HG03378 (cell line): Measurements from ENCODE around the gene REST.

Experiments
- ATAC-seq: cut with Tn5 transposase; IDR thresholded peaks from one replicate; pipeline ENCODE4 v1.9.1; 2021; ENCODE audit warnings: mild to moderate bottlenecking, moderate library complexity; ENCODE audit not compliant: unreplicated experiment

The REST gene

DNA sequence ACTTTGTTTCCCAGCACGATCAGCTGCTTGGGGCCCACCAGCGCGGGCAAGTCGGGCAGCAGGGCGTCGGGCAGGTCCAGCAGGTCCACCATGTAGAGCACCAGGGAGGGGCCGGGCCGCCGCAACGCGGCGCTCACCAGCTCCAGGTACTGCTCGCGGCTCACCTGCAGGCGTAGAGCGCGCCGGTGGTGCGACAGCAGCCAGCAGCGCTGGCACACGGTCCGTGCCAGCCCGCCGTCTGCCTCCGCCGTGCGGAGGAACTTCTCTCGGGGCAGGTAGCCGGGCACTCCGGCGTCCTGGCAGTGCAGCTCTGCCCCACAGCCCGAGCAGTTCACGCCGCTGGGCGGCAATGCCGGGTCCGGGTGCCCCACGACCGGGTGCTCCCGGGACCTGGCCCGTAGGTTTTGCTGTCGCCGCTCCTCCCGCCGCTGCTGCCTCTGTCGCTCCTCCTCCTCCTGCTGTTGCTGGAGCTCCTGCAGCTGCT lies 69.2 kb downstream of the REST start:
- ATAC-seq, result peak; percentile 13

- peak; percentile 90 for ATAC-seq
These were observed 69.8 kb downstream of the REST start, which contains the start of gene NOA1 for GRCh38 chr4:56977321-56978012. TSS of gene NOA1 (minus strand) at chr4:56977606. CDS start at chr4:56977585, 21 bp downstream.

DNA sequence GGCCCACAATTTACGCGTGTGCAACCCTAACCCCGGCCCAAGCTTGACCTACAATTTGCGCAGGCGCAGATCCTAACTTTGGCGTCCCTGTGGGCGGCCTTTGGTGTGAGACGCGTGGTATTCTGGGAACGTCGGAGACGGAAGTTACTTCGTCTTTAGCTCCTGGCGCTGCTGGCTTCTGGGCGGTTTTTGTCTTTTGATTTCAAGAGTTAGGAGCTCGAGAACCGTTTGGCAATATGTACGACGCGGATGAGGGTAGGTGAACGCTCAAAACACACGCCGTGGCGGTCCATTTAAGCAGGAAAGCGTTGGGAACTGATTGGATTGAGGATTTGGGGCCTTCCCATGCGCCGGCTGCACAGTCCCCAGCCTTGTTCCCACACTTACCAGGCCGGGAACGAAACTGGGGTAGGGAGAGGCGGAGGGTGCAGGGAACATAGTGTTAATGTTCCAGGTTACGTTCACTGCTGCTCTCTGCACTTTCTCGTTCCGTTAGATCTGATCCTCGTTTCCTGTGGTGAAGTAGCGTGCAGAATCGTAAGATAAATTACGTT lies 71.1 kb downstream of the REST start, which contains the start of gene POLR2B:
TSS of gene POLR2B (plus strand) at position 147 of the 554 bp plus-strand sequence. CDS start at position 237, 90 bp downstream.
- peak; percentile 55 for ATAC-seq

- ATAC-seq, result no peak
These were observed 71.8 kb downstream of the REST start for GRCh38 chr4:56979421-56980072.

DNA sequence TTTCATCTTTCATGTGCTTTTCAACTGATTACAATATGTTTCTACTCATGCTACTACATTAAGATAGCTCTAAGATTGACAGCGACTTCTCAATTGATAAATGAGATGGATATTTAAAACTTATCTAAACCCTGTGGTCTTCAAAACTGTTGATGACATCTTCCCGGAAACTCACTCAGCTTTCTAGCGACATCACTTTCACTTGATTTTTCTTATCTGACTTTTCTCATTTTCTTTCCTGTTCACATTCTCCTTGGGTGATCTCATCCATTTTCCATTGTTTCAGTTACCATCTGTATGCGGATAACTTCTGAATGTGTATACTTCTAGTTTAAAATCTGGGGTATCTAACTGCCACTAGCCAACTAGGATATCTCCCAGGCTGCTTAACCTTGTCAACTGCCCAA lies 74.1 kb downstream of the REST start:
- no peak for ATAC-seq

DNA sequence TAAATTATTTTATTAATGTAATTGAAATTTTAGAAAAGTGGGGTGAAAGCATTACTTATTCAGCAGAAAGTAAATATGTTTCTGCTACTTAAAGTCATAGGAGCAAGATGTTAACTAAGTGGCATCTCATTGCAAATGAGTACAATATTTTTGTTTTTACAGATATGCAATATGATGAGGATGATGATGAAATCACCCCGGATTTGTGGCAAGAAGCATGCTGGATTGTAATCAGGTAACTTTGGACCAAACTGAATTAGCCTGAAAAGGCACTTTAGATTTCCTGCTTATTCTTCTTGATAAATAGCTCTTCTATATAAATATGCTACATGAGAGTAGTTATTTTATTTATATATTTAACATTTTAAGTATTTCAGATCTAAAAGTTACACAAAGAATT lies 78.5 kb downstream of the REST start:
- no peak for ATAC-seq

DNA sequence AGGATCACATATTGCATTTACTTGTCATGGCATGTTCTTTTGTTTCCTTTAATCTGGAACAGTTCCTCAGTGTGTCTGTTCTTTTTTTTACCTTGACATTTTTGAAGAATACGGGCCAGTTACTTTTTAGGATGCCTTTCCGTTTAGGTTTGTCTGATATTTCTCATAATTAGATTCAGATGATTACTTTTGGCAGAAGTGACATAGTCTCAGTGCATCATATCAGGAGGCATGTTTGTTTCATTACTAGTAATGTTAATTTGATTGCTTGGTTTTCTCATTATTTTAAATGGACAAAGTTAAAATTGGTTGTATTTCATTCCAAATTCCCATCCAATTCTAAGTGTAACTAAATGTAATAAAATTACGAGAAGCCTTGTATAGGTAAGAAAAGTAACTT lies 79.3 kb downstream of the REST start:
- no peak for ATAC-seq

GRCh38 chr4:56990109-56990905 lies 82.6 kb downstream of the REST start:
- ATAC-seq, result no peak

GRCh38 chr4:56995525-56995924 lies 87.8 kb downstream of the REST start:
- ATAC-seq, result no peak

GRCh38 chr4:56999751-57000150 lies 92.1 kb downstream of the REST start:
- ATAC-seq, result no peak

DNA sequence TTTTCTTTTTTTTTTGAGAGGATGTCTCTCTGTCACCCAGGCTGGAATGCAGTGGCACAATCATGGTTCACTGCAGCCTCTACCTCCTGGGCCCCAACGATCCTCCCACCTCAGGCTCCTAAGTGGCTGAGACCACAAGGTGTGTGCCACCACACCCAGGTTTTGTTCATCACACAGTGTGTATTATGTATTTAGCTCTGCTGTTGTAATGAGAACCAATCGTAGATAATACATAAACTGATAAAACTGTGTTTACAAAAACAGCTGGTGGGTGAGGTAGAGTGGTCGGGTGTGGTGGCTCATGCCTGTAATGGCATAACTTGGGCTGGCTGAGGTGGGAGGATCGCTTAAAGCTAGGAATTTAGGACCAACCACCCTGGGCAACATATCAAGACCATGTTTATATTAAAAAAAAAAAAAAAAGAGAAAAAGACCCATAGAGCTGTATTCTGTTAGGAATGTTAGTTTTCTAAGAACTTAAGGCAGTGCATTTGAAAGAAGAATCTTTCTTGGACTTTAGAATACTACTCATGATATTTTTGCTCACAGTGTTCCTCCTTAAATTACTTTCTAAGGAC lies 105.9 kb downstream of the REST start:
- ATAC-seq, result no peak
